G401.6 (cell line): ENCODE data around the gene GMDS.
"Not testable (repeated sequence)": the region's sequence is repeated elsewhere in the genome, so short reads cannot be mapped to it uniquely, and the experiment has no call there.

Experiments
- FAIRE-seq: peaks from 2 replicates; lab custom pipeline; 2012; peaks lifted over from hg19 to GRCh38; lab: Jason Lieb, UNC

The GMDS gene

DNA sequence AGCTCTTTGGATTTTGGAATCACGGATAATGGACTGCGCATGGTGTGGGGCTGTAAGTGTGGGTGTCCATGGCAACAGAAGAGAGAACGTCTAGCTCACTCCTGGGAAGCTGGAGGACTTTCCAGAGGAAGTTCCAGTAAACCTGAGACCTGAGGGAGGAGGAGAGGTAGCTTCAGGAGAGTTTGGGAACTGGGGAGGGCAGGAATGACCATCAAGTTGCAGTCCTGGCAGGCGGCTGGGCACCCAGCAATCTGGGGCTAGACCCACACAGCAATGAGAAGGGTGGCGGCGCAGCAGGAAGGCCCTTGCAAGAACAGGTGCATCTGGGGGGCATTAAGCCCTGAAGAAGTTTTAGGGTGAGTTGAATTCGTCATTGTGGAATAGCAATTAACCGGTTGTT lies 539.8 kb downstream of the GMDS start:
- no peak for FAIRE-seq

DNA sequence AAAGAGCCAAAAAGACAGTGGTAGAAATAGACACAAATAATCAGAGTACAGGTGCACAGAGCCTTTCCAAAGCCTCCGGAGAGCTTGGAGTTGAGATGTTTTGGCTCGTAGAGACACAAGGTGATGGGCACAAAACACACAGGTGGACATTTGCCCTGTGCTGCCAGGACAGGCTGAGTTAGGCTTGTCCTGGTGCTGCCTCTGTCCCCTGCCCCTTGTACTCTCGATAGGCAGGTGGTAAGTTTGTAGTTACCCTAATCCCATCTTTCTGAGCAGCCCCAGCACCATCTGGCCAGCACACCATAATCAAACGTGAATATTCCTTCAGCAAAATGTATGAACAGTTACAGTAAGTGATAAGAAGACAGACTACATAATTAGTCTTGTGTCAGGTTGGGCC lies 540.2 kb downstream of the GMDS start:
- FAIRE-seq: no peak

DNA sequence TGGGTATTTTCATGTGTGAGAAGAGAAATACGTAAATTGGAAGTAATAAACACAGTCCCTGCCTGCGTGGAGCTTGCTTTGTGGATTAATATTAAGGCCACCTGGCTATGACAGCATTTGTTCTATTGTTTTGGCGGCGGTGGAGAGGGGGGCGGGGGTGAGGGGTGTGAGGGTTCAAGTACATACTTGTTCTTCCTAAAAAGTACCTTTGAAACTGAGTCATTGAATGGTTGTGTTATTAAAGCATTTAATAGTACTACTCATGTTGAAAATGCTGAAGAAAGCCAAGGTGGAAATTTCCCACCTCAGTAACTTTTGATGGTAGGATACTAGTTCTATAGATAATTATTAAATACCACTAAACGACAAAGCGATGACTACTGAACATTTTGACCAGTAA lies 540.7 kb downstream of the GMDS start:
- FAIRE-seq: no peak

DNA sequence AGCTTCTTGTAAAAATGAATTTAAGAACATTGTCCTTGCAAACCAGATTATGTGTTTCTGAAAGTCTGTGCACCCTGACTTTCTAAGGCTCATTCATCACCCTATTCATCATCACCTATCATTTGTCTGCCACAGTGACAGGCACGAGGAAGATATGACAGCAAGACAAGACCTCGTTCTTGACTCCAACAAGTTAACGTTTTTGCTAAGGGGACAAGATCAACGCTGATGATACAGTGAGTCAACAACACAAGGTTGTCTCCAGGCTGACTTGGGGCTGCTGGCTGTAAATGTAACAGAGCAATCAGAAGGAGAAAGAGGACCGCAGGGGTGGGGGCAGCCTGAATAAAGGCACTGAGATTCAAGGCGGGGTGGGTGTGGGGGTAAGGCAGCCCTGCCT lies 541.5 kb downstream of the GMDS start:
- no peak for FAIRE-seq

DNA sequence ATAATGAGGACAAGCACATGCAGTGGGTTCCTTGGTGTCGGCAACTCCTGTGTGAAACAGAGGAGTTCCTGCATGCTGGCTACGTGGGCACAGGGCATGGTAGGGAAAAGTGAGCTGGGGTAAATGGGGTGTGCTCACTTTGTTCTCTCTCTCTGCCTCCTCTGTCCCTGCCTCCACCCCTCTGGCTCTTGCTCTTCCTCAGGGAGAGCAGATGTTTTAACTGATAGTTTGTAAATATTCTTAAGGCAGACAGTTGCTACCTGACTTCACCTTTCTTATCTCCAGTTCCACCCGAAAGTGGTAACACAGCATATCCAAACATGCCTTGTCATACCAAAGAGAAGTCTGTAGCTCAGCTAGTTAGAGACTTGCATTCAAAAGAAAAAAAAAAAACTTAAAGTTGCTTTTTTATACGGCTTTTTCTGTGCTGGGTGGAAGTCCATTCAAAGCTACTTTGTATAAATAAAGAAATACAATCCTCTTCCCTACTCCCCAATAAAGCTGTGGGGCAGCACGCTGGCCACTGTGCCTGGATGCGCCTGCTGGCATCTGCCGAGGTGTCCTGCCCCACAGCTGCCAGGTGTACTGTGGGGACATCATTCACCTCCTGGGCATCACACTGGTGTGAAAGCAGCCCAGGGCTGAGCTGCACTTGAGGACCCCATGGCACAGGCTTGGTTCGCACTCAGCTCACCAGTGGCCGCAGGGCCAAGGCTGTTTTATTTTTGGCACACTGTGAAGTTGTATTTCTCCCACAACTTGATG lies 542.1 kb downstream of the GMDS start:
- FAIRE-seq: no peak

DNA sequence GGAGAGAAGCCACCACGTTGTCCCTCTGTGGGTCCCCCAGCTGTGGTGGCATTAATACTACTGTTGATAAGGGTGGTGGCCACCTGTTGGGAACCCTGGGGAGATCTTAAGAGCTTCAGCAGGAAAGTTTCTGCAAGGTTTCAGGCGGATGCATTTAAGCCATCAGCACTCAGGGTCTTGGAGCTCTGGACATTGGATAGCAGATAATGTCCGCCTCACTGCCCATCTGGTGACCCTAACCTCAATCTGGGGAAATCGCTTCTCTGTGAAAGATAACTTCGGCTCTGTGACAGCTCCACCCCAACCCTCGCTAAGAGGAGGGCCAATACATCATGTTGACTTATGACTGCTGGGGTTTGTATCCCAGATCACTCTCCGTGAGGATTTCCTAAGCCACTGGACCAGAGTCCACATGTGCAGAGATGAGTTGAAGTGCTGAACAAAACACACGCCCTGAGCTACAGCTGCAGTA lies 542.8 kb downstream of the GMDS start:
- no peak for FAIRE-seq

DNA sequence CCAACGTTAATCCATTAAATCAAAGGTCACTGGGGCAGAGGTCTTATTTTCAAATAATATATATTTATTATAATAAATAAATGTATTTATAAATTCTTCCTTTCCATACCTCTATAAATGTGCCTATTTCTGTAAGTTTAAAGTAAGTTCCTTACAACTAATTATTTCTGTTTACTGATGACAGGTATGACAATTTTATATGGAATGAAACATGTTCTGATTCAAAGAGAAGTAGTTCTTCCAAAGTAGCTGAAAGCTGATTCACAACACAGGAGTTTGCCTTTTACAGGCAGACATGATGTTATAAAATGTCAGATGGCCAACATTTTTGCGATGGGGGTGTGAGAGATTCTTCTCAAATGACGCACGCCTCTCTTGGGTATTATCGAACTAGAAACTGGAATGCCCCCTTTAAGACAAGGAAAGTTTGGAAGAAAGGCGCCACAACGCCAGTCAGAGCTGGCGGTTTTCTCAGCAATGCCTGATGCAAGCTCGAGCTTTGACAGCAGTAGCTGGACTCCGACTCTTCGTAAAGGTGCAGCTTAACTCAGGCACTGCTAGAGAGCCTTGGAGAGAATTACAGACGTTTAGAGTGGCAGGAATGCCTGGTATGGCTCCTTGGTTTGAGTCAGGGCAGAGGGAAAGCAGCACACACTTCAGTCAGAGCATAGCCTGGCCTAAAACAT lies 543.6 kb downstream of the GMDS start:
- FAIRE-seq: no peak

DNA sequence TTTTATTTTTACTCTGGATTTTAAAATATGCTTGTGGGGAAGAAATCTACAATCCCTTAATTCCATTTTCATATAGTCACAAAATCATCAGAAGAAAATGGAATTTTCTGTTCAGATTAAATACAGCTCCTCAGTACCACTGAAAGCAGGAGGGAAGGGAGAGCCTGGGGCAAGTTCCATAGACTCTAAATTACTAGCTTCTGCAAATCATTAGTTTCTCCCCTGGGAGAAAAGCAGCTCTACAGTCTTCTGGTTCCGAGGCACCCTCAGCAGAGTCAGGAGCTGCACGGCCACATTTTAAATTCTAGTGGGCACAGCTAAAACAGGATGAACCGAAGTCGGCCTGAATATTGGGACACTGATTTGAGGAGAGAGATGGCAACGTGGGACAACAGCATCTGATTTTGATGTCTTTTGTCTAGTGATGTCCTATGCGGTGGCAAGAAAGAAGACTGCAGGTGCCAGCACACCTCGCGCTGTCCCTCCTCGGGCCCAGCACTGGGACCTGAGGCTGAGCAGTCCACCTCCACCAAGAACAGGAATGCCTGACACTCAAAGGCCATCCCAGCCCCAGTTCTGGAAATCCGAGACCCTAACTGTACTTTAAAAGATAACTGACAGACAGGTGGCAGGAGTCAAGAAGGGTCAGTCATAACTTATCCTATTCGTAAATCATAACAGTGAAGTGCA lies 545.0 kb downstream of the GMDS start:
- no peak for FAIRE-seq

DNA sequence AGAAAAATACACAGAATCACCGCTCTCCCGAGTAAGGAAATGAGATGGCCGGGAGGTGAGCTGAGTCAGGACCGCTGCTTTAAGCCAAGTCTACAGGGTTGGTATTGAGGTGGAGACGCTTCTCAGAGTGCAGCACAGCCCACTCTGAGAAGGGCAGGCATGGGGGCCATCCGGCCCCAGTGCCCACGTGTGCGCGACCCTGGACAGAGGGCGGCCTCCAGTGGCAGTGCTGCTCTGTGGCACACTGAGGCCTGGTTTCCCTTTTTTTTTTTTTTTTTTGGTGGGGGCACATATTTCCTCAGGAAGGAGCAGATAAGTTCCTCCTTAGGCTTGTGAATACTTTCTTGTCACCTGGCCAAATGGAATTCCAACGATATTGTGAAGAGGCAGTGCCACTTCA lies 546.9 kb downstream of the GMDS start:
- FAIRE-seq: no peak

DNA sequence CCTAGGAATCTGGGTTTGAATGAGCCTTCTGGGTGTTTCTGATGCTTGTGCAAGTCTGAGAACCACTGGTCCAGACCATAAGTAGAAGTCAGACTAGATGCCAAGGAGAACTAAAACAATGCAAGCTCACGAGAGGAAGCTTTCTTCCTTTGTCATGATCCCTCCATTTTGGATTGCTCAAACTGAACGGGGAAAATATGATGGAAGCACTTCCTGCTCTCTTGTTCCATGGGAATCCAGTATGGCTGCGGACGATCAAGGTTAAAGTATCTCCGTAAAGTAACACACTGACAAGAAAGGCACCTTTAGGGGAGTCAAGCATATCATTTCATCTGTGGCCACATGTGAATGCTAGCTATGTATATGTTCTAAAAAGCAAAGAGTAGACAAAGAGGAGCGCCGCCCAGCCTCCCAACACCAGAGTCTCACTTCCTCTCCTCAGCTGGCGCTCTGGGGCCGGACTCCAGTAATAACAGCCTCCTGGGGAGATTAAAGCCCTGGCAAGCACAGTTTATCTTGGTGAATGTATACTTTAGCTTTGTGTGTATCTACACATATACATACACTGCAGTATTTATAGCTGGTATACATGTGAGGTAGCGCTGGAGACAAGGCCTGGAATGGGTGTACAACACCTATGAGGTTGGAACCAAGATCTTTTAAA lies 547.6 kb downstream of the GMDS start:
- no peak for FAIRE-seq

DNA sequence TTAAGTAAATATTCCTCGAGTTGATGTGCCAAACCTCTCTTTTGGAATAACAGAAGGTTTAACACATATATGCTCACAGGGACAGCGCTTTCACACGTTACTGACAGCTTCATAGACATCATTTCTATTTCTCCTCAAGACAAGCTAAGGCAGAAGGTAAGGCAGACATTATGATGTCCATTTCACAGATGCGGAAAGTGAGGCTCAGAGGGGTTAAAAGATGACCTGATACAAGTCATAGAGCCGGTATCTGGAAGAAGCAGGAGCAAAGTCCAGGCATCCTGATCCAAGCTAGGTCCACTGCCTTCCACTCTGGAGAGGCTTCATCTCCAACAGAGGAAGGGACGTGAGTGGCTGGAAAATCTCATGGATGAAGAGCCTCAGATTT lies 548.9 kb downstream of the GMDS start:
- no peak for FAIRE-seq

DNA sequence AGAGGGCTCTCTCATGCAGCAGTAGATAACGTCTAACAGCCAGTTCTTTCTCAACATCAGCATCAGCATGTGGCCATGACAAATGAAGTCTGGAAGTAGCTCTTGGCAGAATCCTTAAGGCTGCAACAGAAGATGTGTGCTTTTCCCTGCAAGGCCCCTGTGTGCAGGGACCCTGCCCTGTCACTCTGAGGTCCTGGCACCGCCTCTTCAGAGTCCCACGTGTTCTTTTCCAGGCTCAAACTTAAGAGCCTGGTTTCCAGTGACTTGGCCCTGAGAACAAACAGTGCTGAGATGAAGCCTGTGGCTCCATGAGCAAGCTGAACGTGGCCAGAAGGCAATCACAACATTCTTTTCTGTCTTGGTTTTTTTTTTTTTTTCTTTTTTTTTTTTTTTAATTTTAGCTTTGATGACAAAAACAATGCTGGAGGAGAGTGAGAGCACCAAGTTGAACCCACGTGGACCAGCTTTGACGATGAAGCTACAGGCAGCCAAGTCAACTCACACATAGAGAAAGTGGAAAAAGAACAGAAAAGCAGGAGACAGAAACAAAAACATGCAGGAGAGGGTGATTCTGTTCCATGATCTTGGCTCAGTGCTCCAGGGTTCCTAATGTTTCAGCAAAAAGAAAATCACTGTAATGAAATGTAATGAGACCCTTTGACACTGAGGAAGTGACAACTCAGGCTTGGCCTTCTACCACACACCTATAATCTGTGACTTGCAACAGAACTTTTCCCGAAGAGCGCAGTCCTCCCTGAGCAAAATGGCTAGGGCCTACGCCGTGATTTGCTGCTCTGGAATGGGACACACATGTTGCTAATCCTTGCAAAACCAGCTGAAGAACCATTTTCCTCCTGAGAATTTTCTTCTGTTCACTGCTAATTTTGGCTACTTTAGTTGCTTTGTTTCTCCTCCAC lies 549.6 kb downstream of the GMDS start:
- FAIRE-seq: no peak

DNA sequence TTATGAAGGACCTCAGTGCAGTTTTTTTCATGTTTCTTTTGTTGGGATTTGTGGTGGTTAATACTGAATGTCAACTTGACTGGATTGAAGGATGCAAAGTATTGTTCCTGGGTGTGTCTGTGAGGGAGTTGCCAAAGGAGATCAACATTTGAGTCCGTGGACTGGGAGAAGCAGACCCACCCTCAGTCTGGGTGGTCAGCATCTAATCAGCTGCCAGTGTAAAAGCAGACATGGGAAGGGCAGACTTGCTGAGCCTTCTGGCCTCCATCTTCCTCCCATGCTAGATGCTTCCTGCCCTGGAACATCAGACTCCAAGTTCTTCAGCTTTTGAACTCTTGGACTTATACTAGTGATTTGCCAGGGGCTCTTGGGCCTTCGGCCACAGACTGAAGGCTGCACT lies 553.6 kb downstream of the GMDS start:
- FAIRE-seq: not testable (repeated sequence)

DNA sequence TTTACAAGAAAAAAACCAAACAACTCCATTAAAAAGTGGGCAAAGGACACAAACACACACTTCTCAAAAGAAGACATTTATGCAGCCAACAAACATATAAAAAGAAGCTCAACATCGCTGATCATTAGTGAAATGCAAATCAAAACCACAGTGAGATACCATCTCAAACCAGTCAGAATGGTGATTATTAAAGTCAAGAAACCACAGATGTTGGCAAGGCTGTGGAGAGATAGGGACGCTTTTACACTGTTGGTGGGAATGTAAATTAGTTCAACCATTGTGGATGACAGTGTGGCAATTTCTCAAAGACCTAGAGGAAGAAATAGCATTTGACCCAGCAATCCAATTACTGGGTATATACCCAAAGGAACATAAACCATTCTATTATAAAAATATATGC lies 554.7 kb downstream of the GMDS start:
- FAIRE-seq: not testable (repeated sequence)

DNA sequence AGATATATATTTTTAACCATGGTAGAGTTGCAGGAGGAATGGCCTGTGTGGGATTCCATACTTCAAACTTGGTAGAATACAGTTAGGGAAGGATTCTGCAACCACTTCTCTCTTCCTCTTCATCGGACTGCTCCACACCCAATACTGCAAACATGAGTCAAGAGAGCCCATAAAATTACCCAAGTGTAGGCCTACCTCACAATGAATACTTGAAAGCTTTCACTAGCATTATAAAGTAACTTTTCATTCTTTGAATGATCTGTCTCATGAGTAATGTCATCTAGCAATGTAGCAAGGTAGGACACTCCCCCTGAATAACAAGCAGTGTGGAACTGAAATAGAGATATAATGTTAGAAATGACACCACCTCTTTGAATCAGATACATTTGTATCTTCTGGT lies 556.3 kb downstream of the GMDS start:
- FAIRE-seq: no peak

DNA sequence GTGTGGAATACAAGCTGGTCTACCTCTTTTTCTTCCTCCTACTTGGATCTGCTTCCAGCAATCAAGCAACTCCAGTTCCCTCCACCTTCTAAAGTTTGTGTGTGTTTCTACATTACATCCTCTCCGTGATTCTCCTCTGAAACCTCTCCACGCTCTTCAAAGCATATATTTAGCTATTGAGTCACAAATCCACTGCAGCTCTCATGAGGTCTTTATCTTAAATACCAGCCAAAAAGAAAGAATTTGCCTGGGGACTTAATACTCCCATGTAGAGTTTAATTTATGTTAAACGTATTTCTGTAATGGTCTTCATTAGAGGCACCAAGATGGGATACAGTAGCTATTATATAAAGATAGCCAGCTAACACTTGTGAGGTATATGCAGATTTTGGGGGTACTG lies 557.0 kb downstream of the GMDS start:
- FAIRE-seq: no peak

DNA sequence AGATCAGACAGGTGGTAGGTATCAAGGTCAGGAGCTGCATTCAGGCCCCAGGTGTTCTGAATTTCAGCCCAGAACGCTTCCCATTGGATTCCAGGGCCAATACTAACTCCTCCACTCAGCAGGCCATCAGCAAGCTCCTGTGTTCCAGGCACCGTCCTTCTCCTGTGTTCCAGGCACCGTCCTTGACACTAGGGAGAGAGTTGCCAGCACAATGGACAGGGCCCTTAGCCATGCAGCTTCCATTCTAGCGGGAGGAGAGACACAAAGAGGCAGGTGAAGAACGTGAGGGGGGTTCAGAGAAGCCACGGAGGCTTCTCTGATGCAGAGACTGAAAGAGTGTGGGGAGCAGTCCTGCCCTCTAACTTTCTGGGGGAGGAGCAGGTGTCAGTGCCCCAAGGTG lies 558.0 kb downstream of the GMDS start:
- FAIRE-seq: no peak

DNA sequence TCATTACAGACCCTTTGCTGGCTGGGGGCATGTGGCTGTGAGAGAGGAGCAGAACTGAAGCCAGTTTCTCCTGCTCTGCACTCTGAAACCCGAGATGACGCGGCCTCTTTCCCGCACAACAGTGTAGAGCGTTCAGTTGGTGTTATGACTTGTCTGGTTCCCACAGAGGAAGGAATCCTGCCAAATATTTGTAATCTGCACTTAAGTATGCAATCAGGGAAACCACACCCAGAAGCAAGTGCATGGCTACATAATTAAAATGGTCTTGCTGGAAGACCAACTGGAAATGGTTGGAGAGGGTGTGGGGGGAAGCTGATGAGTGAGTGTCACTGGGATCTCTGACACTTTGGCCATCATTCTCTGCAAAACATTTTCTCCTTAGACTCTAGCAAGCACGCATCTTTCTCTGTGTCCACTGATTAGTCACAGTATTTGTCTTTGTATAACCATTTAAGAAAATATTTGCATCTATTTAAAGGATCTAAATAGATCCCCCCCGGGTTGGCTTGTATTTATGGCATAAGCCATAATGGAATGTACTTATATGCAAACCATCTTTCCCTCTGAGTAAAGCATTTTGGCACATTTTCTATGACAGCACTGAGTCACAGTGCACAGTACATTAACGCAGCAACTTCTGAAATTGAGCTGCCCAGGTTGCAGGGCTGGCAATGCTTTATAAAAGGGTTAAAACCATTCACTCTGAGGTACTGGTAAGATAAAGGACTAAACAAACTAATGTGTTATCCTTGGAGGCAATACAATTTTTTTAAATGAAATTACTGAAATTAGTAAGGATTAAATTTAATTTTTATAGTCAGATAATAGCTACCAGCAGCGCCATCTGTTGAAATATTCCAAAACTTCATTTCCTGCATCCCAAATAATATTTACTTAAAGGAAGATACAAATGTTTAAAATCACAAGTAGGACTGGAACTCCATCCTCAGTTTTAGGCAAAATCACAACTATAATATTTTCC lies 559.0 kb downstream of the GMDS start:
- no peak for FAIRE-seq

DNA sequence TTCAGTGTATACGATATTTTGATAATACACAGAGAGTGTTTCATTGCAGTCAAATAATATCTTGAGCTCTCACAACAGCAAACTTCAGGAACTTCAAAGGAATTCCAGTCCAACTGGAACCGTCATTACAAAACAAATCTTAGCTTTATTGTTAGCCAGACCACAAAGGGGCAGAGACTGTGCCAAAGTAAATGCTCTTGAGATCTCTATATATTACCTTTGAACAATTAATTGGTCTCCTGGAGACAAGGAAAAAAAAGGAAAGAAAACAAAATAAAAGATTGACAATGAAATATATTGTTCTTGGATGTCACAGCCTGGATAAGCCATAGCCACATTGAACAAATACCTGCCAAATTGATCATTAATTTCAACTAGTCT lies 565.7 kb downstream of the GMDS start:
- no peak for FAIRE-seq

DNA sequence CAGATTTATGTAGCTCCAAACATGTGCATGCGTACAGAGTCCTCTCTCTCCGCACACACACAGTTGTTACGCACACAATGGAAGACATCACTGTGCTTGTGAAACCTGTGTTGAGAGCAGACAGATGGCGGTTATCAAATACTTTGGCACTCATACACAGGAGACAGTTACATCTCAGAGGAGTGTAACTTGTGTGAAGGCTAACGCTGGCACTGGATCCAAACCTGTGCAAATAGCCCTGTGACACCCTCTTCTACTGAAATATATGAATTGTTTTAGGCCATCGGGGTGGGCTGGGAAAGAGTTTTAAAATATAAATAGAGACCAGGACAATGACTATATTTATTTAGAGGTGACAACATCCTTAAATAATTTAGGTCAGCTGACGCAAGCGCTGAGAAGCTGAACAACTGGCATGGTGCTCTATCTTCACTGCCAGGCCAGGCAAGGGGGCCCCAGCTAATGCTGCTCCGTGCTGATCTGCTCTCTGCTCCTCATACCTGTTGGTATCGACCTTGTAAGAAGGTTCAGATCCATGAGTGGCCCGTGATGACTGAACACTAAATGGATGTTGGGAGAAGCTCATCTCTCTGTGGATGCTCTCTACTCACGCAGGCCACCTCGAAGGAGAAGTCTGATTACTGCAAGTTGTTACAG lies 566.2 kb downstream of the GMDS start:
- no peak for FAIRE-seq
